SK-N-MC (cell line): ENCODE results near the gene WBP11.

Source experiments
- EZH2 ChIP-seq: fragments of 200-600 bp; sonication (generic); IDR thresholded peaks from one replicate; pipeline ENCODE4 v1.6.1; 2017; ENCODE audit warnings: antibody characterized with exemption
- POLR2AphosphoS5 ChIP-seq: IDR thresholded peaks from 2 replicates; pipeline ENCODE4 v1.6.1; 2012; ENCODE audit warnings: mild to moderate bottlenecking, low read depth, low read length, borderline replicate concordance

DNA sequence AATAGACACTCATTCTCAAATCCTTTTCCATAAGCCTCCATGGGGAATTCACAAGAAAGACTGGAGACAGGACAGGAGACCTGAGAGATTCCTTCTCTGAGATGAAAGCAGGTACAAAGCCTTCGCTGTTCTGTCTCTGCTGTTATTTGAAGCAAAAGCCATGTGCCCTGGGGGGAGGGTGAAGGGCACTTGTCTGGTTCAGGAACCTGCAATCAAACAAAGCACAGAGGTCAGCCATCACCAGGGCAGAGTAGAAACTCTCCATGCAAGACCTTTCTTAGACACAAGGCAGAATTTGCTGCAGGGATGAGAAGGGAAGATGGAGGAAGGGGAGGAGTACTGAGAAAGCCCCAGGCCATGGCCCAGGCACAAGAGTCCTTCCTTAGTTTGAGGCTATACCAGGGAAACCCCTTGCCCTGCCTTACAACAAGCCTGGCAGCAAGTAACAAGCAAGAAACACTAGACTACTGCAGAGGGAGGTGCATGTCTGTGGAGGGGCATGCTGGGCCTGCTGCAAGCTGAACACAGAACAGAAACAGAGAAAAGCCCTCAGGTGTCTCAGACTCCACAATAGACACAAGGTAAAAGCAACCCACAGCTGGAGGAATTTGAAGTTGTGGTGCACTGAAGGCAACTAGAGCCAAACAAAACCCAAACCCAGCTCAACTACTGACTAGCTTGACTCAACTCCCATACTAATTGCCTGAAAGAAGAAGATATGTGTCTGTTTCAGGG lies 47.8 kb upstream of the WBP11 start:
- no peak for TF ChIP-seq POLR2AphosphoS5
- no peak for TF ChIP-seq EZH2
